ENCODE measurements around the gene RASGRP3.

RASGRP3 gene

DNA sequence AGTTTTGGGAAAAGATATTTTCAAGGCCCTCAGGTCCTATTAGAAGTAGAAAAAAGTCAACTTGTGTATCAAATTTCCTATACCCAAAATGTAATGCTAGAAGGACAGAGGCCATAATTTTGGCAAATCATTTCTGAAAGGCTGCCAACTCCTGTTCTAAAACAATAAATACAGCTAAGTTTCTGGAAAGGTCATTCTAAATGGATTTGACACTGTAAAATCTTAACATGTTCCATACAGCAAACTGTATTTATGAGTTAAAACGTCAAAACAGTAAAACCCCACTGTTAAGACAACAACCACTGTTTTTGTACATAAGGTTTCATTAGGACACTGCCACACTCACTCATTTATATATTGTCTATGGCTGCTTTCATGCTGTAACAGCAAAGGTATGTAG is 113.0 kb downstream of the RASGRP3 start:
- DNase-seq, result no peak

GRCh38 chr2:33595385-33595784 is 118.9 kb downstream of the RASGRP3 start:
- DNase-seq, result no peak

- no peak for DNase-seq
Measured at GRCh38 chr2:33597026-33597425, 120.6 kb downstream of the RASGRP3 start.

GRCh38 chr2:33598561-33599174 is 122.2 kb downstream of the RASGRP3 start:
- DNase-seq, result peak; percentile 49 to 50

GRCh38 chr2:33599175-33599942 is 122.9 kb downstream of the RASGRP3 start, which contains the start of gene FAM98A:
TSS of gene FAM98A (minus strand) at chr2:33599299. CDS start at chr2:33599221, 78 bp downstream.
- DNase-seq, result peak; percentile 99

GRCh38 chr2:33599943-33600192 is 123.4 kb downstream of the RASGRP3 start:
- no peak for DNase-seq

DNA sequence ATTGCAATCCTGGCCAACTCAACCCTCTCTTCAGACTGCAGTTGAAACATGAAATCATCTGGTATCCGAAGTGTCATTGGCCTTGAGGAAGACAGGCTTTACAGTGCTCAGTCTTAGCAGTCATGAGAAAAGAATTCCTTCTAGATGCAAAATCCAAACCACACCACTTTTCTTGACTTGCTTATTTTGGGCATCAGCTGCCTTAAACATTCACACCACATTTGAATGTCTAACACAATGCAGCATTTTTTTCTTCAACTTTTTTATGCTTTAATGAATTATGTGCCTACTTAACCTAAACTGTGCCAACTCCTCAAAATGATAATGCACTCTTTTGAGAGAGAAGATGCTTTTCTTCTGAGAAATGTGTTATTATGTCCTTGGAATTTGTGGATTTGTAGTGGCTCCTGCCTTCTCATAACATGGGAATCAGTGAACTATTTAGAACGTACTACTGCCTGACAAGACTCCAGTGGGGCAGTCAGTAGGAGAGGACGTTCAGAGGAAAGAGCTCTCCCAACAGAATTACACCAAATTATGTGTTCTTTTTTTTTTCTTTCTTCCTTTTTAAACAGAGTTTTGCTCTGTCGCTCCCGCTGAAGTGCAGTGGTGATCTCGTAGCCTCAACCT is 125.9 kb downstream of the RASGRP3 start:
- DNase-seq, result no peak

- no peak for DNase-seq
Measured at GRCh38 chr2:33603416-33603815, 127.0 kb downstream of the RASGRP3 start.

GRCh38 chr2:33605056-33605455 is 128.6 kb downstream of the RASGRP3 start:
- DNase-seq, result no peak

DNA sequence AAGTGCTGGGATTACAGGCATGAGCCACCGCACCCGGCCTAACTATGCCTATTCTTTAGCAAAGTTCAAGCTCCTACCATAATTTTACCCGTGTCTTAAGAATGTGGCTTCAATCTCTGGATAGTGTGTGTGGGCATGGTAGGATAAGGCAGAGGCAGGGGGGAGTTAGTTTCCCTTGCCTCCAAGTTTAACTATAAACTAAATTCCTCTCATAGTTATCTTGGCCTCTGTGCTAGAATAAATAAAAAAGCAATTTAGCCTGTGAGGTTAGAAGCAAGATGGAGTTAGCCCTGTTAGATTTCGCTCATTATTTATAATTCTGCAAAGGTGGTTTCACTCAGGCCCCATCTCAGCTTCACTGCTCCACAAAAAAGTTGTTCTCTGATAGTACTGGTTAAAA is 129.7 kb downstream of the RASGRP3 start:
- DNase-seq, result no peak

- no peak for DNase-seq
Measured at GRCh38 chr2:33606622-33607021, 130.2 kb downstream of the RASGRP3 start.

- no peak for DNase-seq
Measured at GRCh38 chr2:33607251-33607721, 130.8 kb downstream of the RASGRP3 start.

- DNase-seq, result no peak
Measured at GRCh38 chr2:33607905-33608304, 131.5 kb downstream of the RASGRP3 start.

GRCh38 chr2:33614190-33614589 is 137.7 kb downstream of the RASGRP3 start:
- no peak for DNase-seq
